ENCODE data around the gene SLC25A22.

The SLC25A22 gene

DNA sequence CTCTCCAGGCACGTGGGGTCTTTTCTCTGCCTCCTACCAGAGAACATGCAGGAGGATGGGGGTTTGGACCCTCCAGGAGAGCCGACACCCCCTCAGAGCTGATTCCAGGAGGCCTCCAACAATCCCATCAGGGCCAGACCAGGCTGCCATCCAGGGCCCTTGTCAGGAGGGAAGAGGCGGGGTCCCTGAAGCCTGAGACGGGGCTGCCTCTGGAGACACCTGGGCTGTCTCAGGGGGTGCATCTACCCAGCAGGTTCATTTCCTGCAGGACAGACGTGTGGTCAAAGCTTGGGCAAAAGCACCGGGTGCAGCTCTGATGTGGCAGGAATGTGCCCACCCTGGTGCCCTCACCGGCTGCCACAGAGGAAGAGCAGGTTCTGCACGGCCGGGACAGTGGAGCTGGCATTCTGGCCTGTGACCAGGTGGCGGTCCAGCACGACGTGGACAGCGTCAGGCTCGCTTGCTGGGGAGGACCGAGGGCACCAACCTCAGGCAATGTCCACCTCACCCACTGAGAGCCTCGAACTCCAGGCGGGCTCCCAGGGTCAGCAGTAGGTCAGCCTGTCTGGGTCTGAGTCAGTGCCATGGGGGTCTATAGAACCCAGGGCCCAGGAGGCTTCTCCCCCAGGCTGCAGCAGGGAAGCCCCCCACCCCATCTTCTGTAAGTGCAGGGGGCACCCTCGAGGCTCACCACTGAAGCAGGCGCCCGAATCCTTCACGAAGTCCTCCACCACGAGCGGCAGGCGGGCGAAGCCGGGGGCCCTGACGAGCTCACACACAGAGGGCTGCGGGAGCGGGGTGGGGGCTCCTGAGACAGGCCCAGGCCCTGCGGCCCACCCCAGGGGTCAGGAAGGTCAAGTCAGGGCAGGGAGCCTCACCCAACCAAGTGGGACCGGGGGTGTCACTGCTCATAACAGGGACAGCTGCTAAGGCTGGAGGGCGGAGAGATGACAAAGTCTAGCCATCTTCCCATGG is 27.2 kb downstream of the SLC25A22 start:
- no peak for DNase-seq

DNA sequence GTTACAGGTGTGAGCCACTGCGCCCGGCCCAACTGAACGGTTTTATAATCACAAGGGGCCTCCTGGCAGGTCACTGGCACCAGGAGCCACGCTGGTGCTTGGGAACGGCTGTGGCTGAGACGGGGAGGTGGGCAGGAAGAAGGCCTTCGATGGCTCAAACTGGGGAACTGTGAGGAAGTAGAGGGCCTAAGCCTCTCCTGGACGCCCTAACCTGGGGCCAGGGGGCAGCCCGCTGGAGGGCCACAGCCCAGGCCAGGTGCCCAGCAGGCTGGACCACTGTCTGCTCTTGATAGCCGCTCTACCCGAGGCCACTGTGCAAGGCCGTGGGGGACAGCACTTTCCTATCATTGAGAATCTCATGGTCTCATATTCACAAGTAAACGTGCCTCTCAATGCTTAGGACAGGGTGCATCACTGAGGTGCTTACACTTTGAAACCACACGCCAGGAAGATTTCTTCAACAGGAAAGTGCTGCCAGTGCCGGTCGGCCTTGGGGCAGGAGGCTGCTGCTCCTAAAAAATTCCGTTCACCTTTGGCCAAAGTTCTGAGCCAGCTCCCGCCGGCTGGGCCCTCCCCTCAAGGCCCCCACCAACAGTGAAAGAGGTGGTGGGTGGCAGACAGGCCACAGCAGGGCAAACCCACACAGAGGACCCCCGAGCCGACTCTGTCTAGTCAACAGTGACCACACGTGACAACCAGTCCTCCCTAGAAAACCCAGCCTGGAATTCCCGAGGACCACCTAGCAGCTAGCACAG is 28.0 kb downstream of the SLC25A22 start:
- DNase-seq = no peak

DNA sequence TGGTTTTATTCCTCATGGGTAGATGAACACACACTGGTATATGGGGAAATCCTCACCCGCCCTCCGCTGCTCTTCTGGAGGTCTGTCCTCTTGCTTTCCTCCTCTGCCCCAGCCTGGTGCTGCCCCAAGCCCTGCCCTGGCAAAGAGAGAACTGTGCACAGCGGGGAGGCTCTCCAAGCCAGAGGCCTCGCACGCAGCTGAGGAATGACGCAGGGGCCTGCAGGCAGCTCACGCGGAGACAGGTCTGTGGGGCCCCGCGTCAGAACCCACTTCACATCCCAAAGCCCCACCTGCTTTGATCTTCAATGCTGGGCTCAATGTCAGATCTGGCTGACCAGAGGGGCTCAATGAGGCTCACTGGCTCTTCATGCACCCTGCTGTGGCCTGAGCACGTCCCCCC is 30.8 kb downstream of the SLC25A22 start:
- no peak for DNase-seq

DNA sequence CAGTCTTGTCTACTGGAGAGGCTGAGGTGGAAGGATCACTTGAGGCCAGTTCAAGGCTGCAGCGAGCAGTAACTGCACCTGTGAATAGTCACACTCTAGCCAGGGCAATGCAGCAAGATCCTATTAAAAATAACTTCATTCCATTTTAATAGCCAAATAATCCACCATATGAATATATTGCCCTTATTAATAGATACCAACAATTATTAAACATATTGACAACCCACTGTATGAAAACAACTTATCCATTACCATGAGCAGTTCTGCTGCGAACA is 31.2 kb downstream of the SLC25A22 start:
- no peak for DNase-seq

DNA sequence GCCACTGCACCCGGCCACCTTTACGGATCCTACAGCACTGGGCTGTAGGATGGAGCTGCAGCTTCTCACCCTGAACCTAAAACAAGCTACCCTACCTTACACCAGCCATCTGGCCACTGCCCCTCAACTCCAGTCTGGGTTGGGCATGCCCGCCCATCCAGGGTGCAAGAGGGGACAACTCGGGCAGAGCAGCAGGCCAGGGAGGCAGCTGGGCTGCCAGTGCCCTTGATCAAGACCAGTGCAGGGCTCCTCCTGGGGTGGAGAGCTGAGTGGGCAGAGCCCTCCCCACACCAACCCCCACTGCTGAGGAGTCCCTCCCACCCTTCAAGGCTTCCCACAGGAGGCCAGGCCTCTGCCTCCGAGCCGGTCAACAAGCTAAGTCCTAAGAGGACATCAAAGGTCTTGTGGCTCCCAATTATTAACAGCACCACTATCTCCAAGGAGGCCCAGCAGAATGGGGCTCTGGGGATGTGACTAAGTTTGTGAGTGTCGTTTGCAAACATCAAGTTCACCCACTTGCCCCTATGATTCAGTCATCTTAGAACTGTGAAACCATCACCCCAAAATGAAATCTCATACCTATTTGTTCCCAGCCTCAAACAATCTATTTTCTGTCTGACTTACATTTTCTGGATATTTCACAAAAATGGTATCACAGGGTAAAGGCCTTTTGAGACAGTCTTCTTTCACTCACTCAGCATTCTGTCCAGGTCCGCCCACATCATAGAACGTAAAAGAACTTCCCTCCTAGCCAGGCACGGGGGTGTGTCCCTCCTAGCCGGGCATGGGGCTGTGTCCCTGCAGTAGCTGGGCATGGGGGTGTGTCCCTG is 31.8 kb downstream of the SLC25A22 start:
- DNase-seq = no peak

DNA sequence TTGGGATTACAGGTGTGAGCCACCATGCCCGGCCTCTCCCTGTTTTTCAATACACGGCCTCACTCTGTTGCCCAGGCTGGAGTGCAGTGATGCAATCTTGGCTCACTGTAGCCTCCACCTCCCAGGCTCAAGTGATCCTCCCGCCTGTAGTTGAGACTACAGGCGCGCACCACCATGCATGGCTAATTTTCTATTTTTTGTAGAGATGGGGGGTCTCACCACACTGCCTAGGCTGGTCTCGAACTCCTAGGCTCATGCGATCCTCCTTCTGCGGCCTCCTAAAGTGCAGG is 32.3 kb downstream of the SLC25A22 start:
- no peak for DNase-seq

DNA sequence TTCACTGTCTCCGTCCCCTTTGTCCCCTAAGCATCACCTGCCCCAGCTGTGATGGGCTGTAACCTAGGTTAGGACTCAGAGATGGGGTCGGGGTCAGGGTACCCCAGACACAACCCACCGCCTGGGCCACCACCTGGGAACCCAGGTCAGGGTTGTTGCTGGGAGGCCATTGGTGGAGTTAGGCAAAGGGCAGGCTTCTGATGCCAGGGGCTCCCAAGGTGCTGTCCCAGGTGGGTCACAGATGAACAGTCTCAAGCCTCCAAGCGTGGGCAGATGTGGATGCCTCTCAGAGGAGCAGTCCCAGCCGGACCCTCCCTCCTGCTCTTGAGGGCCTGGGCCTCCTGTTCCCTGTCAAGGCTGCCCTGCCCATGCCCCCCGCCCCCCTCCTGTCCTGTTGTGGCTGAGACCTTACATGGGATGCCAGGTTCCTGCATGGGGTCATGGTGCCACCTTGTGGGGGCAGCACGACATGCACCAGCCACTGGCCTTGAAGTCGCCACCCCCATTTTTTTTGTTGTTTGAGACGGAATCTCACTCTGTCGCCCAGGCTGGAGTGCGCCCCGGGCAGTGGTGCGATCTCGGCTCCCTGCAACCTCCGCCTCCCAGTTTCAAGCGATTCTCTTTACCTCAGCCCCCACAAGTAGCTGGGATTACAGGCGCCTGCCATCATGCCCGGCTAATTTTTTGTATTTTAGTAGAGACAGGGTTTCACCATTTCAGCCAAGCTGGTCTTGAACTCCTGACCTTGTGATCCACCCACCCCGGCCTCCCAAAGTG is 32.9 kb downstream of the SLC25A22 start:
- peak; percentile 39 for DNase-seq

DNA sequence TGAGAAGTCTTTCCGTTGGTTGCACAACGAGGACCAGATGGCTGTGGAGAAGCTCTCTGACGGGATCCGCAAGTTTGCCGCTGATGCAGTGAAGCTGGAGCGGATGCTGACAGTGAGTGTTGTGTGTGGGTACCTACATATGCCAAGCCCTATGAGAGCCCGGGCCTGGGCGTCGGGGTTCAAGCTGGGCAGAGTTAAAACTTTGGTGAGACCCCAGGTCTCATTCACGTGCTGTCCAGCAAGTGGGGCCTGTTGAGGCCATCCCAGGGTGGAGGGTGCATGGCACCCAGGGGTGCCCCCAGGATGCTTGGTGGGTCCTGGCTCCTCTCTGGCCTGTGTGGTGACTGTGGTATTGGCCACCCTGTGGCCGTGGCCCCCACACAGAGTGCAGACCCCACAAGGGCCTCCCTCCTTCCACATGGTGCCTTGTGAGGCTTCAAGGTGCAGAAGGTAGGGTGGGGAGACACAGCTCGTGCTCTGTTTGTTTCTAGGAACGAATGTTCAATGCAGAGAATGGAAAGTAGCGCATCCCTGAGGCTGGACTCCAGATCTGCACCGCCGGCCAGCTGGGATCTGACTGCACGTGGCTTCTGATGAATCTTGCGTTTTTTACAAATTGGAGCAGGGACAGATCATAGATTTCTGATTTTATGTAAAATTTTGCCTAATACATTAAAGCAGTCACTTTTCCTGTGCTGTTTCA is 33.6 kb downstream of the SLC25A22 start:
- DNase-seq = no peak

DNA sequence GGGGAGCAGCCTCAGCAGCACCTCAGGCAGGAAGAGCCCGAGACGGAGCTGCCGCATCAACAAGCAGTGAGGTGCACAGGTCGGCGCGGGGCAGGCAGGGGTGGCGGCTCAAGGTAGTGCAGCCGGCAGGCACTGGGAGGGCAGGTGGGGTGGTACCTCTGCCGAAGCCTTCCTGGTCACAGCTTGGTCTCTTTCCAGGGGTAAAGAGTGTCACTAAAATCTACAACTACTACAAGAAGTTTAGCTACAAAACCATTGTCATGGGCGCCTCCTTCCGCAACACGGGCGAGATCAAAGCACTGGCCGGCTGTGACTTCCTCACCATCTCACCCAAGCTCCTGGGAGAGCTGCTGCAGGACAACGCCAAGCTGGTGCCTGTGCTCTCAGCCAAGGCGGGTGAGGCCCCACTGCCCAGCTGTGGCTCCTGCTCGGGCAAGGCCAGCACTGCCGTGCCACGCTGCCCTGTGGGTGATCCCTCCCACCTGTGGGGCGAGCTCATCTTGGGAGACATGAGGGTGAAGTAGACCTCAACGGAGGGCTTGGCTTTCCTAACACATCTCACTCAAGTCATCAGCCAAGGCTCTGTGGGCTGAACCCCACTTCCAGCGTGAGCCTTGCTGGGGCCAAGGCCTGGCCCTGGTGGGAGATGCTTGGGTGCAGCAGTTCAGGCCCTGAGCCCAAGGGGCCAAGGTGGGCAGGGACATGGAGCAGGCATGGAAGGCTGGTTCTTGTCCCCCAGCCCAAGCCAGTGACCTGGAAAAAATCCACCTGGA is 34.3 kb downstream of the SLC25A22 start:
- DNase-seq = no peak

DNA sequence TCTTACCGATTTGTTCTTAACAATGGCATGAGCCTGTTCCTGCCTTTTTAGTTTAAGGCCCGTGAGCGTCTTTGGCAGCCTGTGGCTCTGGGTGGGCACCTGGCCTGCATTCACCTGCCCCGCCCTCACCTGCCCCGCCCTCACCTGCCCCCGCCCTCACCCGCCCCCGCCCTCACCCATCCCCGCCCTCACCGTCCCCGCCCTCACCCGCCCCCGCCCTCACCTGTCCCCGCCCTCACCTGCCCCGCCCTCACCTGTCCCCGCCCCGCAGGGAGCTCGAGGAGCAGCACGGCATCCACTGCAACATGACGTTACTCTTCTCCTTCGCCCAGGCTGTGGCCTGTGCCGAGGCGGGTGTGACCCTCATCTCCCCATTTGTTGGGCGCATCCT is 35.0 kb downstream of the SLC25A22 start:
- peak; percentile 84 for DNase-seq

DNA sequence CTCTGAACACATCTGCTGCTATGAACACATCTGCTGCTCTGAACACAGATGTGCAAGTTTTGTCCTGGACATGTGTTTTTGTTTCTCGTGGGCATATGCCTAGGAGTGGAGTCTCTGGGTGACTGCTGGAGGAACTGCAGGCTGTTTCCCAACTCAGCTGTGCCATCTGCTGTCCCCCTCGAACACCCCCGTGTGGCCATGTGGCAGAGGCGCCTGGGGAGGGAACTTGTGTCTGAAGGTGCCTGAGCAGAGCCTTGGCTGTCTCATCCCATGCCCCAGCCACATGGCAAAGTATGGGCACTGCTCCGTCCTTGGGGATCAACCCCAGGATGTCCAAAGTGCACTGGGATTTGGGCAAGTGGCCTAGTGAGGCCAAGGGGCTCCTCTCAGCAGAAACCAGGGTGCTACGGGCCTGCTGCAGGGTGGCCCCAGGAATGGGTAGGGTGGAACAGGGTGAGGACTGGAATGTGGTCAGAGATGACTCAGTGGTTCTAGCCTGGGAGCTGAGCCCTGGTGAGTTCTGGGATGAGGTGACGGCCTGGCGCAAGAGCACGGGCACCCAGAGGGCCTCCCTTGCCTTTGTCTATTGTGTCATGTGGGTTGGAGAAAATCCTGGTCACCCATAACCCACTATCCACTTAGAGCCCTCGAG is 35.5 kb downstream of the SLC25A22 start:
- no peak for DNase-seq

DNA sequence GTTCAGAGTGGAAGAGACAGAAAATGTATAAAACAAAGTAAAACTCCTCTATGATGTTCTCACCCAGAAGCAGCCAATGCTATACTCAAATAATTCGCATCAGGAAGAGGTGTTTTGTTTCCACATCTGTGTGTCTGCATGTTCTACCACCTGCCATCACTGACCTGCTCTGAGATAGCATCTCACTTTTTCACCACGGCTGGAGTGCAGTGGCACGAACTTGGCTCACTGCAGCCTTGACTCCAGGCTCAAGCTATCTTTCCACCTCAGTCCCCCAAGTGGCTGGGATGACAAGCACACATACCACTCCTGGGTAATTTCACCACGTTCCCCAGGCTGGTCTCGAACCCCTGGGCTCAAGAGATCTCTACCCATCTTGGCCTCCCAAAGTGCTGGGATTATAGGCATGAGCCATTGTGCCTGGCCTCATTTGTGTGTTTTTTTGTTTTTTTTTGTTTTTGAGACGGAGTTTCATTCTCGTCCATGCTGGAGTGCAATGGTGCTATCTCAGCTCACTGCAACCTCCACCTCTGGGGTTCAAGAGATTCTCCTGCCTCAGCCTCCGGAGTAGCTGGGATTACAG is 36.5 kb downstream of the SLC25A22 start:
- DNase-seq = no peak

DNA sequence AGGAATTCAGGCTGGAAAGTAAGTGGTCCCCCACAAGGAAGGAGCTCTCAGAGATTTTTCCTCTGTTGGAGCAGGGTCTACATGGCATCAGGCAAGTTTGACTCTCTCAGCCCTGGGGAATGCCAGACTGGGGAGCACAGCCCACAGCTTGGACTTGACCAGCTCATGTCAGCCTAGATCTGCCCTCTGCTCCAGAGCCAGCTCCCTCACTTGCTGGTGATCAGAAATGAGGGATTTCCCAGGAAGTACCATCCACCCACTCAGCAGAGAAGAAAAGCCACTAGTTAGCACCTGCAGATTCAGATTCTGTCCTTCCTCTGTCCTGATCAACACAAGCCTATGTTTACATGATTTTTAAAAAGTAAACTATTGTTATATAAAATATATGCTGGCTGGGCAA is 37.8 kb downstream of the SLC25A22 start:
- no peak for DNase-seq

DNA sequence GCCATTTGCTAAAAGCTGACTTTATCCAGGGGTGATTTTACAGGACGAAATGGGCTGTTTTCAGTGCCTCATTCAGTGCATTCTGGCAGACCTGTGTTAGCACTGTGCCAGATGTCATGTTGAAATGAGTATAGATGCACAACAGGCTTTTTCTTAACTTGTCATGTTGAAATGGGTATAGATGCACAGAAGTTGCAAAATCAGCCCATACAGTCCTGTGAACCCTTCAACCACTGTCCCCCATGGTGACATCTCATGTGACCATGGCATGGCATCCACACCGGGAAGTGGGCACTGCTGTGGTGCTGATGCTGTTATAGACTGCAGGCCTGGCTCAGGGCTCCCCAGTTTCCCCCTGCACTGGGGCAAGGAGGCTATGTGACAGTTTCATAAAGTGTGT is 48.4 kb downstream of the SLC25A22 start:
- no peak for DNase-seq

DNA sequence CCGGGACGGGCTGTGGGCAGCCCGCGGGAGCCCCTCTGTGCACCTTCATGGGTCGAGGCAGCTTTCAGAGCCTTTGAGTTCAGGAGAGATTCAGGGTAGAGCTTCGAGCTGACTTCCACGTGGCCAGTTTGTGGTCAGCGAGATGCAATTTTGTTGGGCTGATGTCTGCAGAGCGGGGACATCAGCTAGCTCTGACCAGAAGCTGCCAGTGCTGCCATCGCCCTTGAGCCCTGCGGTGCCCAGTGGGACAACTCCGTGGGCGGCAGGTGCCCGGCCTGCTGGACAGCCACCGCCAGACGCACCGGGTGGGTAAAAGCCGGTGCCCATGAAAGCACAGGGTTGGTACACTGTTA is 50.1 kb downstream of the SLC25A22 start:
- DNase-seq = no peak

DNA sequence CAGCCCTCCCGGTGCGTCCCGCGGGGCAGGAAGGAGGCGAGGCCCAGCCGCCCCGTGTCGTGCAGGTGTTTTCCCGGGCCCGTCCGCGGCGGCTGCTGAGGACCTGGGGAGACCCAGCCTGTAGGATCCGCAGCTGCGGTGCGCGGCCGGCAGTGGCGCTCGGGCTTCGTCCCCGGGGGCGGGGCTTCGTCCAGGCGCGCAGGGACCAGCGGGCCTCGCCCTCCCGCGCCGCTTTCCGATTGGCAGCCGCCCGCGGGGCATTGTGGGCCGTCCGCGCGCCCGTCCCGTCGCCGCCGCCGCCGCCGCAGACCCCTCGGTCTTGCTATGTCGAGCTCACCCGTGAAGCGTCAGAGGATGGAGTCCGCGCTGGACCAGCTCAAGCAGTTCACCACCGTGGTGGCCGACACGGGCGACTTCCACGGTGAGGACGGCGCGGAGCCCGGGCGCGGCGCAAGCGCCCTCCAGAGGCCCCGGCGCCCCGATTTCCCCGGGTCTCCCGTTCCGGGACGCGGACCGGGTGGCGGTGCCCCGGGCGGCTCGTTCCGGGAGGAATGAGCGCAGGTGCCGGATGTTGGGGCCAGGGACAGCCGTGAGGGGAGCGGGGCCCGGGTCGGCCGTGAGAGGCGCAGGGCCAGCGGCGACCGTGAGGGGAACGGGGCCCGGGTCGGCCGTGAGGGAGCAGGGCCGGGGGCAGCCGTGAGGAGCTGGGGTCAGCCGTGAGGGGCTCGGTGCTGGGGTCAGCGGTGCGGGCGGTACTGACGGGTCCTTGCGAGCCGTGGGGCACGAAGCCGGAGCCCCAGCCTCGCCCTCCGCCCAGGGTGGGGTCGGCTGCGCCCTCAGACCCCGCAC is 50.7 kb downstream of the SLC25A22 start, which contains the start of gene TALDO1:
TSS of gene TALDO1 (plus strand) at position 307 of the 849 bp plus-strand sequence. CDS start at position 325, 18 bp downstream.
- DNase-seq = peak; percentile 89

DNA sequence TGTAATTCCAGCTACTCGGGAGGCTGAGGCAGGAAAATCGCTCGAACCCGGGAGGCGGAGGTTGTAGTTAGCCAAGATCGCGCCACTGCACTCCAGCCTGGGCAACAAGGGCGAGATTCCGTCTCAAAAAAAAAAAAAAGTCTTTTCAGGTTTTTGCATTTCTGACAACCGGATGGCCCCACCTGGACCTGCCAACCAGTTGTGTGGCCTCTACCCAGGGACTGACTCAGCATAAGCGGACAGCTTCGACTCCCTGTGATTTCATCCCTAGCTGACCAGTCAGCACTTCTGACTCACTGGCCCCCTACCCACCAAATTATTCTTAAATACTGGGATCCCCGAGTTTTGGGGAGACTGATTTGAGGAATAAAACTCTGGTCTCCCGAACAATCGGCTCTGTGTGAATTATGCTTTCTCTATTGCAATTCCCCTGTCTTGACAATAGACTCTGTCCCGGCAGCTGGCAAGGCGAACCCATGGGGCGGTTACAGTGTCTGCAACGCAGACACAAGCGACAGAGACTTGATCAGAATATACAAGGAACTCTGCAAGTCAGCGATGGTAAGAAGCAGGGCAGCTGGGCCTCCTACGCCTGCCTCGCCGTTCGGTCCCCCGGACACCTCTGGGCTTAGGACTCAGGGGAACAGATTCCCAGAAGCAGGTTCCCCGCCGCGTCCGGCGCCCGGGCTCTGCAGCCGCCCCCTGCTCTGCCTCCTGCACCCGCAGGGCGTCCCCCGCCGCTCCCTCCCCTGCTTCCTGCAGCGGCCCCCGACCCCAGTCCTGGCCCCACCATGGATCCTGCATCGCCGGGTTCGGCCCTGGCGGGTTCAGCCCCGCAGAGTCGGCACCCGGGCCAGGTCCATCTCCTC is 51.6 kb downstream of the SLC25A22 start:
- DNase-seq = peak; percentile 15

DNA sequence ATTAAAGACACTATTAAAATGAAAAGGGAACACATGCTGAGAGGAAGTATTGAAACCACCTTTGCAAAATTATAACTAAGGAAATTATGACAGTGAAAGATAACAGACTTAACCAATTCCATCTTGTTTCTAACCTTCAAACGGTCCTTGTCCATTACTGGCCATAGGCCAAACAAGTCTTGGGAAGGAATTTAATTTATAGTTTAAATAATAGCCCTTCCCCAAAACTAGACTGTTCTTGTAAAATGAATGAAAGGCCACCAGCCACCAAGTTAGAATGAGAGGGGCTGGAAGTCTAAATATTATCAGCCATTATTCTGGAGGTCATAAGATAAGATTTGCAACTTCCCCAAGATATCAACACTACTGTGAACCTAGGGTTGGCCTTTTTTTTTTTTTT is 52.7 kb downstream of the SLC25A22 start:
- DNase-seq = no peak

Measured in NCI-H1105 (cell line).